MM.1S (cell line): ENCODE measurements around the gene MYO16.

Experiments used
- DNase-seq: peaks from one replicate; pipeline ENCODE4 v3.0.0-alpha.2; 2015
- H2AFZ ChIP-seq: fragments of 300-600 bp; sonication (generic); 2 replicates; pipeline ENCODE4 v1.6.0; 2016; ENCODE audit warnings: antibody characterized with exemption, low read length
- H3F3A ChIP-seq: fragments of 300-600 bp; sonication (generic); 2 replicates; pipeline ENCODE4 v1.6.1; 2016; ENCODE audit warnings: mild to moderate bottlenecking, antibody characterized with exemption, low read length, moderate library complexity, mixed read lengths; ENCODE audit not compliant: insufficient read depth
- H3K27ac ChIP-seq: fragments of 300-600 bp; sonication (generic); 2 replicates; pipeline ENCODE4 v1.5.1; 2016; ENCODE audit warnings: mild to moderate bottlenecking, low read length
- H3K27me3 ChIP-seq: fragments of 300-600 bp; sonication (generic); replicated peaks from 2 replicates; pipeline ENCODE4 v1.6.0; 2016; ENCODE audit warnings: low read length; ENCODE audit not compliant: insufficient read depth
- H3K36me3 ChIP-seq: fragments of 300-600 bp; sonication (generic); replicated peaks from 2 replicates; pipeline ENCODE4 v1.6.1; 2016; ENCODE audit warnings: mild to moderate bottlenecking, low read length, mixed read lengths; ENCODE audit not compliant: insufficient read depth
- H3K4me1 ChIP-seq: fragments of 300-600 bp; sonication (generic); 2 replicates; pipeline ENCODE4 v1.6.1; 2016; ENCODE audit warnings: low read length, mixed read lengths
- H3K4me2 ChIP-seq: fragments of 300-600 bp; sonication (generic); 2 replicates; pipeline ENCODE4 v1.6.0; 2016; ENCODE audit warnings: low read depth, low read length
- H3K4me3 ChIP-seq: fragments of 300-600 bp; sonication (generic); 2 replicates; pipeline ENCODE4 v1.5.1; 2016; ENCODE audit warnings: low read length, mixed read lengths
- H3K79me2 ChIP-seq: fragments of 300-600 bp; sonication (generic); 2 replicates; pipeline ENCODE4 v1.6.1; 2016; ENCODE audit warnings: mixed run types, low read length, mixed read lengths
- H3K9ac ChIP-seq: fragments of 300-600 bp; sonication (generic); 2 replicates; pipeline ENCODE4 v1.6.1; 2016; ENCODE audit warnings: low read length, mixed read lengths
- H3K9me2 ChIP-seq: fragments of 300-600 bp; sonication (generic); replicated peaks from 2 replicates; pipeline ENCODE4 v1.6.1; 2016; ENCODE audit warnings: mild to moderate bottlenecking, low read length, mixed read lengths; ENCODE audit not compliant: insufficient read depth
- H3K9me3 ChIP-seq: fragments of 300-600 bp; sonication (generic); replicated peaks from 2 replicates; pipeline ENCODE4 v1.6.1; 2016; ENCODE audit warnings: mild to moderate bottlenecking, low read length, mixed read lengths; ENCODE audit not compliant: insufficient read depth
- H4K20me1 ChIP-seq: fragments of 300-600 bp; sonication (generic); 2 replicates; pipeline ENCODE4 v1.6.1; 2016; ENCODE audit warnings: mild to moderate bottlenecking, low read length, moderate library complexity, mixed read lengths; ENCODE audit not compliant: insufficient read depth
- CTCF ChIP-seq: fragments of 300-600 bp; sonication (generic); IDR thresholded peaks from 2 replicates; pipeline ENCODE4 v1.5.1; 2016; ENCODE audit warnings: antibody characterized with exemption, low read length, mixed read lengths
- EZH2 ChIP-seq: fragments of 300-600 bp; sonication (generic); optimal IDR thresholded peaks from 2 replicates; pipeline ENCODE3; 2017; ENCODE audit warnings: low read depth, mild to moderate bottlenecking, antibody characterized with exemption, low read length, mixed read lengths
- EZH2phosphoT487 ChIP-seq: fragments of 300-600 bp; sonication (generic); IDR thresholded peaks from 2 replicates; pipeline ENCODE4 v1.6.1; 2018; ENCODE audit warnings: antibody characterized with exemption, low read length

MYO16 gene

GRCh38 chr13:108919036-108919907 is 289.9 kb downstream of the MYO16 start:
- no peaks in the 10 kb centered on the region for H3K9me3 ChIP-seq
- no peak for DNase-seq
- no peak overlapping the region for H2AFZ ChIP-seq
- H3K4me1 ChIP-seq: peaks cover 9% of the 10 kb centered on the region
- H4K20me1 ChIP-seq: no peaks in the 10 kb centered on the region
- peaks cover 5% of the 10 kb centered on the region; the same call in 1 of the 2 replicates for H3F3A ChIP-seq
- H3K36me3 ChIP-seq: no peaks in the 10 kb centered on the region
- H3K4me3 ChIP-seq: no peak overlapping the region
- H3K9ac ChIP-seq: no peak overlapping the region
- no peak overlapping the region for H3K4me2 ChIP-seq
- H3K79me2 ChIP-seq: no peaks in the 10 kb centered on the region
- TF ChIP-seq CTCF (no peak), EZH2 (no peak), EZH2phosphoT487 (no peak)
- no peaks in the 10 kb centered on the region for H3K27me3 ChIP-seq
- no peak overlapping the region for H3K27ac ChIP-seq
- H3K9me2 ChIP-seq: no peaks in the 10 kb centered on the region

- H3K27ac ChIP-seq: no peak overlapping the region
- no peak overlapping the region for H3K9ac ChIP-seq
- H3K27me3 ChIP-seq: no peaks in the 10 kb centered on the region
- TF ChIP-seq EZH2phosphoT487 (no peak), CTCF (no peak), EZH2 (no peak)
- peaks cover 9% of the 10 kb centered on the region for H3K4me1 ChIP-seq
- peaks cover 4% of the 10 kb centered on the region; the same call in 1 of the 2 replicates for H3F3A ChIP-seq
- DNase-seq: no peak
- H3K9me3 ChIP-seq: no peaks in the 10 kb centered on the region
- no peaks in the 10 kb centered on the region for H3K9me2 ChIP-seq
- H3K36me3 ChIP-seq: no peaks in the 10 kb centered on the region
- H3K4me2 ChIP-seq: no peak overlapping the region
- H4K20me1 ChIP-seq: no peaks in the 10 kb centered on the region
- H2AFZ ChIP-seq: no peak overlapping the region
- no peaks in the 10 kb centered on the region for H3K79me2 ChIP-seq
- no peak overlapping the region for H3K4me3 ChIP-seq
Observed at GRCh38 chr13:108920137-108920536, 290.7 kb downstream of the MYO16 start.

GRCh38 chr13:108921238-108921637 is 291.8 kb downstream of the MYO16 start:
- TF ChIP-seq EZH2phosphoT487 (no peak), EZH2 (no peak), CTCF (no peak)
- no peaks in the 10 kb centered on the region for H3K79me2 ChIP-seq
- no peaks in the 10 kb centered on the region for H3K9me3 ChIP-seq
- no peak overlapping the region for H3K9ac ChIP-seq
- no peaks in the 10 kb centered on the region for H3K27me3 ChIP-seq
- no peak overlapping the region for H3K4me3 ChIP-seq
- H3F3A ChIP-seq: no peaks in the 10 kb centered on the region
- no peak for DNase-seq
- H3K4me1 ChIP-seq: peaks cover 4% of the 10 kb centered on the region
- no peaks in the 10 kb centered on the region for H4K20me1 ChIP-seq
- H3K4me2 ChIP-seq: no peak overlapping the region
- no peak overlapping the region for H2AFZ ChIP-seq
- H3K9me2 ChIP-seq: no peaks in the 10 kb centered on the region
- no peak overlapping the region for H3K27ac ChIP-seq
- no peaks in the 10 kb centered on the region for H3K36me3 ChIP-seq
